ENCODE data around the gene CRADD. TPM values are rescaled to one million over a fixed set of nuclear protein-coding genes. Genes with fewer than 3 reads are reported as not detected.

The CRADD gene
- total and polyA plus RNA-seq, 2 donors (not counting 1 experiment from before 2014, with no cell fraction given), result 5.8 to 15.1 TPM

- intact Hi-C loops (cut with micrococcal nuclease), result no loop called here
- POLR2A ChIA-PET, result no interaction called here
Measured at GRCh38 chr12:93712200-93712599, 35.0 kb downstream of the CRADD start.

DNA sequence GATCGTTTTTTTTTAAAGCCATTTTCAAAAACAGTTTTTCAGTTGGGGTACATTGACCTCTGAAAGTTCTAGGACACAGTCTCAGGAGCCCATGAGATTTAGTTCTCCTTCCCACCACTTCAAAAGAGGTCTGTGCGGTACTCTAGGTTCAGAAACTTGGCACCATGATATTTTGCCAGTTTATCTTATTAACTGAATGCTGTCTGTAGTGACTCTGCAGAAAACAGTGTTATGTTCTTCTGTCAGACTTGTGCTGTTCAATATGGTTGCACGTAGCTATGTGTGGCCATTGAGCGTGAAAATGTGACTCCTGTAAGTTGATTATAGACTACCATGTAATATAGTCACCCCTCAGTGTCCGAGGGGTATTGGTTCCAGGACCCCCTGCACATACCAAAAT is 35.9 kb downstream of the CRADD start:
- Histone ChIP-seq H3K36me3 (replicated peaks in 1 of 2; ENCODE audit: control extremely low read depth in 1 of 2, control insufficient read depth in 1 of 2, extremely low read depth in 1 of 2, insufficient read depth in 2 of 2, low read length in 1 of 2) (no peaks in the 10 kb centered on the region), H3K4me1 (ENCODE audit: control insufficient read depth in 2 of 2, insufficient read depth in 2 of 2, low read length in 2 of 2) (no peaks in the 10 kb centered on the region), H3K9me3 (ENCODE audit: control extremely low read depth in 1 of 3, control insufficient read depth in 2 of 3, insufficient read depth in 1 of 3, low read length in 2 of 3) (peaks cover 0 to 7% (median 6%) of the 10 kb centered on the region in 3 donors), H4K20me1 (ENCODE audit: control insufficient read depth, insufficient read depth, low read length, poor library complexity, severe bottlenecking) (no peaks in the 10 kb centered on the region), H2AFZ (ENCODE audit: insufficient read depth, low read depth, low read length, poor library complexity, severe bottlenecking) (no peak overlapping the region), H3K27ac (ENCODE audit: low read length in 2 of 2) (no peak overlapping the region), H3K4me3 (ENCODE audit: control extremely low read depth in 1 of 5, extremely low read depth in 1 of 5, insufficient read depth in 1 of 5, low read depth in 2 of 5, low read length in 4 of 5) (no peak overlapping the region), H3K4me2 (replicated peaks; ENCODE audit: low read depth, low read length, poor library complexity, severe bottlenecking) (no peak overlapping the region), H3K9ac (ENCODE audit: low read length) (no peak overlapping the region), H3K79me2 (ENCODE audit: control insufficient read depth, insufficient read depth, low read length) (peaks cover 16% of the 10 kb centered on the region), H3K27me3 (replicated peaks in 1 of 4; ENCODE audit: control extremely low read depth in 1 of 4, control insufficient read depth in 3 of 4, insufficient read depth in 4 of 4, low read length in 3 of 4) (no peaks in the 10 kb centered on the region)
- Mint-ChIP-seq H3K27me3 (no peaks in the 10 kb centered on the region), H3K9me3 (ENCODE audit: insufficient read depth) (peaks cover 8% of the 10 kb centered on the region), H3K27ac (no peak overlapping the region), H3K4me1 (no peaks in the 10 kb centered on the region), H3K4me3 (no peak overlapping the region)
- DNase-seq (no peak), ATAC-seq (ENCODE audit: low read depth) (no peak)
- POLR2A ChIA-PET, result no interaction called here
- WGBS (ENCODE audit: insufficient coverage), result no CpG with 5 or more reads among the region's 5 CpGs
- no peak for TF ChIP-seq EZH2 (IDR thresholded peaks at IDR 0.05; ENCODE audit: borderline replicate concordance, insufficient read depth, low read depth, low read length, poor library complexity, severe bottlenecking)
- TF ChIP-seq, protein P1, sequence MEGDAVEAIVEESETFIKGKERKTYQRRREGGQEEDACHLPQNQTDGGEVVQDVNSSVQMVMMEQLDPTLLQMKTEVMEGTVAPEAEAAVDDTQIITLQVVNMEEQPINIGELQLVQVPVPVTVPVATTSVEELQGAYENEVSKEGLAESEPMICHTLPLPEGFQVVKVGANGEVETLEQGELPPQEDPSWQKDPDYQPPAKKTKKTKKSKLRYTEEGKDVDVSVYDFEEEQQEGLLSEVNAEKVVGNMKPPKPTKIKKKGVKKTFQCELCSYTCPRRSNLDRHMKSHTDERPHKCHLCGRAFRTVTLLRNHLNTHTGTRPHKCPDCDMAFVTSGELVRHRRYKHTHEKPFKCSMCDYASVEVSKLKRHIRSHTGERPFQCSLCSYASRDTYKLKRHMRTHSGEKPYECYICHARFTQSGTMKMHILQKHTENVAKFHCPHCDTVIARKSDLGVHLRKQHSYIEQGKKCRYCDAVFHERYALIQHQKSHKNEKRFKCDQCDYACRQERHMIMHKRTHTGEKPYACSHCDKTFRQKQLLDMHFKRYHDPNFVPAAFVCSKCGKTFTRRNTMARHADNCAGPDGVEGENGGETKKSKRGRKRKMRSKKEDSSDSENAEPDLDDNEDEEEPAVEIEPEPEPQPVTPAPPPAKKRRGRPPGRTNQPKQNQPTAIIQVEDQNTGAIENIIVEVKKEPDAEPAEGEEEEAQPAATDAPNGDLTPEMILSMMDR (IDR thresholded peaks at IDR 0.05), result no peak
- intact Hi-C loops (cut with micrococcal nuclease), result no loop called here
- CTCF ChIA-PET, result interaction anchor here (0.6 kb wide), 1 partner anchor 205 kb away, joined by 3 read pairs; no protein-coding TSS in a partner anchor

More at GRCh38 chr12:93712200-93712599, 35.0 kb downstream of the CRADD start:
- H3K4me1 Mint-ChIP-seq, result no peaks in the 10 kb centered on the region
- H3K4me1 ChIP-seq (ENCODE audit: control insufficient read depth in 2 of 2, insufficient read depth in 2 of 2, low read length in 2 of 2), result no peaks in the 10 kb centered on the region
- H3K79me2 ChIP-seq (ENCODE audit: control insufficient read depth, insufficient read depth, low read length), result peaks cover 17% of the 10 kb centered on the region
- H3K36me3 ChIP-seq (replicated peaks in 1 of 2; ENCODE audit: control extremely low read depth in 1 of 2, control insufficient read depth in 1 of 2, extremely low read depth in 1 of 2, insufficient read depth in 2 of 2, low read length in 1 of 2), result no peaks in the 10 kb centered on the region
- CTCF ChIA-PET, result interaction anchor here (0.6 kb wide), 1 partner anchor 205 kb away, joined by 3 read pairs; no protein-coding TSS in a partner anchor
- no peak overlapping the region for H3K27ac Mint-ChIP-seq
- no peak overlapping the region for H3K27ac ChIP-seq (ENCODE audit: low read length in 2 of 2)
- peaks cover 8% of the 10 kb centered on the region for H3K9me3 Mint-ChIP-seq (ENCODE audit: insufficient read depth)
- H3K27me3 Mint-ChIP-seq, result no peaks in the 10 kb centered on the region
- H3K4me3 Mint-ChIP-seq, result no peak overlapping the region
- H3K27me3 ChIP-seq (replicated peaks in 1 of 4; ENCODE audit: control extremely low read depth in 1 of 4, control insufficient read depth in 3 of 4, insufficient read depth in 4 of 4, low read length in 3 of 4), result no peaks in the 10 kb centered on the region
- peaks cover 0 to 7% (median 6%) of the 10 kb centered on the region in 3 donors for H3K9me3 ChIP-seq (ENCODE audit: control extremely low read depth in 1 of 3, control insufficient read depth in 2 of 3, insufficient read depth in 1 of 3, low read length in 2 of 3)
- no peak overlapping the region for H3K4me2 ChIP-seq (replicated peaks; ENCODE audit: low read depth, low read length, poor library complexity, severe bottlenecking)
- no peaks in the 10 kb centered on the region for H4K20me1 ChIP-seq (ENCODE audit: control insufficient read depth, insufficient read depth, low read length, poor library complexity, severe bottlenecking)
- WGBS (ENCODE audit: insufficient coverage), result 100% methylated on average over 1 of the region's 3 CpGs
- H3K4me3 ChIP-seq (ENCODE audit: control extremely low read depth in 1 of 5, extremely low read depth in 1 of 5, insufficient read depth in 1 of 5, low read depth in 2 of 5, low read length in 4 of 5), result no peak overlapping the region
- H2AFZ ChIP-seq (ENCODE audit: insufficient read depth, low read depth, low read length, poor library complexity, severe bottlenecking), result no peak overlapping the region
- ATAC-seq (ENCODE audit: low read depth), result no peak
- H3K9ac ChIP-seq (ENCODE audit: low read length), result no peak overlapping the region
- no peak for DNase-seq
- TF ChIP-seq, protein P1 (IDR thresholded peaks at IDR 0.05), result no peak
- TF ChIP-seq EZH2 (IDR thresholded peaks at IDR 0.05; ENCODE audit: borderline replicate concordance, insufficient read depth, low read depth, low read length, poor library complexity, severe bottlenecking), result no peak
